ENCODE results near the gene MVK. TPM values are rescaled to one million over a fixed set of nuclear protein-coding genes. Genes with fewer than 3 reads are reported as not detected.

Gene MVK
- polyA plus RNA-seq, 1 donor (not counting 4 experiments of a cell fraction or from before 2014, with no cell fraction given): 26.7 TPM

DNA sequence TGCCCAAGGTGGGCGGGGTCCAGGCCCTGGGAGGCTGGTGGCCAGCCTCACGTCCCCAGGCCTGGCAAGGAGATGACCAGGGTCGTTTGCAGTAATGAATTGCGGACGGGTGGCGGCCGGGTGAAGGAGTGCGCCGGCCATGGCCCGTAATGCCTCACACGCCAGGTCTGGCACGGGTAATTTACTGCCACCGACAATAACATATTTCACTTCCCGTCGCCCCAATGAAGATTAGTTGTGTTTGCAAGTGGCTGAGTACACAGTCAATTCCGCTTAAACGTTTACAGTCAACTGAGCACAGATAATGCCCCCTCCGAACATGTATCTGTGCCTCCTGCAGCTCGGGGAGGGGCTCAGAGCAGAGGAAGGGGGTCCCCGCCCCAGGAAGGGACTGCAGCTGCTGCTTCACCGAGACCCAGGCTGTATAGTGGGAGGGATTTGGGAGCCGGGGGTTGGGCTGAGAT lies 48.3 kb downstream of the MVK start:
- H3K27ac ChIP-seq (ENCODE audit: control insufficient read depth, insufficient read depth, low read length): no peak overlapping the region
- H2AFZ ChIP-seq (ENCODE audit: control insufficient read depth, low read length): peak overlapping the region; percentile 26
- TF ChIP-seq EZH2 (IDR thresholded peaks at IDR 0.05; ENCODE audit: low read length) (peak; percentile 55), CTCF (optimal IDR thresholded peaks at IDR 0.05 in 1 of 3, IDR thresholded peaks at IDR 0.05 in 1 of 3, conservative IDR thresholded peaks at IDR 0.05 in 1 of 3; ENCODE audit: extremely low read depth in 1 of 3, insufficient read depth in 2 of 3, low read length in 3 of 3) (no peak)
- H3K9ac ChIP-seq (ENCODE audit: control insufficient read depth, extremely low read depth, insufficient read depth, low read length): no peak overlapping the region
- FAIRE-seq (no peak), DNase-seq (ENCODE audit: low read depth, low spot score) (no peak)
- no peak overlapping the region for H3K4me3 ChIP-seq (ENCODE audit: control insufficient read depth in 2 of 3, extremely low read depth in 1 of 3, insufficient read depth in 2 of 3, low read depth in 1 of 3, low read length in 3 of 3)
- no peaks in the 10 kb centered on the region for H4K20me1 ChIP-seq (ENCODE audit: control insufficient read depth, extremely low read depth, insufficient read depth, low read length)
- H3K4me1 ChIP-seq (ENCODE audit: control insufficient read depth, extremely low read depth, insufficient read depth, low read length): no peaks in the 10 kb centered on the region
- no peak overlapping the region for H3K4me2 ChIP-seq (ENCODE audit: control insufficient read depth, extremely low read depth, insufficient read depth, low read depth, low read length)
- H3K36me3 ChIP-seq (ENCODE audit: control insufficient read depth in 2 of 2, extremely low read depth in 1 of 2, insufficient read depth in 2 of 2, low read length in 2 of 2): no peaks in the 10 kb centered on the region
- dilution Hi-C loops (cut with MboI; ENCODE audit: extremely low pct_ligation_motif_present, low sequenced_read_pairs): no loop called here
- no peaks in the 10 kb centered on the region for H3K79me2 ChIP-seq (ENCODE audit: control insufficient read depth, insufficient read depth, low read length)
- peaks cover 23% of the 10 kb centered on the region for H3K27me3 ChIP-seq (ENCODE audit: control insufficient read depth, extremely low read depth, insufficient read depth, low read length)
- no peaks in the 10 kb centered on the region for H3K9me3 ChIP-seq (ENCODE audit: control insufficient read depth, low read depth, low read length)
- no peaks in the 10 kb centered on the region for H3K9me1 ChIP-seq (ENCODE audit: control insufficient read depth, extremely low read depth, insufficient read depth, low read length)

DNA sequence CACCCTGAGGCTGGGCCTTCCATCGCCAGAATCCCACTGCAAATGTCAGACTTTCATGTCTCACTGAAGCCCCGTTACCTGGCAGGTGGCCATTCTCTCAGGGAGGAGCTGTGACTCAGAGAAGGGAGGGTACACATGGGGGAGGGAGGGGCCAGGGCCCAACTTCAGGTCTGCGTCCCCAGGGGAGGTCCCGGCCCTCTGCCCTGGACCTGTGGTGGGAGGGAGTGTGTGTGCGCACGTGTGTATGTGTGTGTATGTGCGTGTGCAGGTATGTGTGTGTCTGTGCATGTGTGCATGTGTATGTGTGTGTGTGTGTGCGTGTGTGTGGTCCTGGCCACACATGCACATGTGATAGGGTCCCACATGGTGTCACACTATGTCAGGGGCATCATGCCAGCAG lies 50.9 kb downstream of the MVK start:
- no peak overlapping the region for H3K4me3 ChIP-seq (ENCODE audit: control insufficient read depth in 2 of 3, extremely low read depth in 1 of 3, insufficient read depth in 2 of 3, low read depth in 1 of 3, low read length in 3 of 3)

More for the DNA sequence above, 50.9 kb downstream of the MVK start:
- H3K27ac ChIP-seq (ENCODE audit: control insufficient read depth, insufficient read depth, low read length): no peak overlapping the region
- peaks cover 23% of the 10 kb centered on the region for H3K27me3 ChIP-seq (ENCODE audit: control insufficient read depth, extremely low read depth, insufficient read depth, low read length)
- no peak overlapping the region for H3K4me2 ChIP-seq (ENCODE audit: control insufficient read depth, extremely low read depth, insufficient read depth, low read depth, low read length)
- FAIRE-seq (no peak), DNase-seq (ENCODE audit: low read depth, low spot score) (no peak)
- no peaks in the 10 kb centered on the region for H3K4me1 ChIP-seq (ENCODE audit: control insufficient read depth, extremely low read depth, insufficient read depth, low read length)
- H3K9me1 ChIP-seq (ENCODE audit: control insufficient read depth, extremely low read depth, insufficient read depth, low read length): no peaks in the 10 kb centered on the region
- TF ChIP-seq CTCF (optimal IDR thresholded peaks at IDR 0.05 in 1 of 3, IDR thresholded peaks at IDR 0.05 in 1 of 3, conservative IDR thresholded peaks at IDR 0.05 in 1 of 3; ENCODE audit: extremely low read depth in 1 of 3, insufficient read depth in 2 of 3, low read length in 3 of 3) (no peak), EZH2 (IDR thresholded peaks at IDR 0.05; ENCODE audit: low read length) (no peak)
- no peaks in the 10 kb centered on the region for H3K9me3 ChIP-seq (ENCODE audit: control insufficient read depth, low read depth, low read length)
- dilution Hi-C loops (cut with MboI; ENCODE audit: extremely low pct_ligation_motif_present, low sequenced_read_pairs): no loop called here
- no peak overlapping the region for H3K9ac ChIP-seq (ENCODE audit: control insufficient read depth, extremely low read depth, insufficient read depth, low read length)
- H2AFZ ChIP-seq (ENCODE audit: control insufficient read depth, low read length): no peak overlapping the region
- H4K20me1 ChIP-seq (ENCODE audit: control insufficient read depth, extremely low read depth, insufficient read depth, low read length): no peaks in the 10 kb centered on the region
- no peaks in the 10 kb centered on the region for H3K79me2 ChIP-seq (ENCODE audit: control insufficient read depth, insufficient read depth, low read length)
- H3K36me3 ChIP-seq (ENCODE audit: control insufficient read depth in 2 of 2, extremely low read depth in 1 of 2, insufficient read depth in 2 of 2, low read length in 2 of 2): no peaks in the 10 kb centered on the region
